ENCODE data around the gene PRSS57.
"Not testable (repeated sequence)": the region's sequence is repeated elsewhere in the genome, so short reads cannot be mapped to it uniquely, and the experiment has no call there.

The PRSS57 gene

DNA sequence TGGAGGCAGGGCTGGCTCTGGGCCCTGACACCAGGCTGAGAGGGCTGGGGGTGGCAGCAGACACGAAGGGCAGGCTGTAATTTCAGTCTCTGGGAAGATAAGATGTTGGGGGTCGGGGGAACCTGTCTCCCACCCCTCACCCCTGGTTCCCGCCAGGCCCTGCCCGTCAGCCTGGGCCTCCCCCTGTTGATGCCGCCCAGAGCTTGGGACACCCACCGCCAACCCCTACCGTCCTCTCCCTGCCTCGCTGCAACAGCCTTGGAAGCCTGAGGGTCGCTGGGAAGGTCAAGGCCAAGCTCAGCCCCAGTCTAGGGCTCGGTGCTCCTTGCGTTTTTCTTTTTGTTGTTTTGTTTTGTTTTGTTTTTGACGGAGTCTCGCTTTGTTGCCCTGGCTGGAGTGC, 28.0 kb upstream of the PRSS57 start:
- no peak for DNase-seq (ENCODE audit: low read depth)

DNA sequence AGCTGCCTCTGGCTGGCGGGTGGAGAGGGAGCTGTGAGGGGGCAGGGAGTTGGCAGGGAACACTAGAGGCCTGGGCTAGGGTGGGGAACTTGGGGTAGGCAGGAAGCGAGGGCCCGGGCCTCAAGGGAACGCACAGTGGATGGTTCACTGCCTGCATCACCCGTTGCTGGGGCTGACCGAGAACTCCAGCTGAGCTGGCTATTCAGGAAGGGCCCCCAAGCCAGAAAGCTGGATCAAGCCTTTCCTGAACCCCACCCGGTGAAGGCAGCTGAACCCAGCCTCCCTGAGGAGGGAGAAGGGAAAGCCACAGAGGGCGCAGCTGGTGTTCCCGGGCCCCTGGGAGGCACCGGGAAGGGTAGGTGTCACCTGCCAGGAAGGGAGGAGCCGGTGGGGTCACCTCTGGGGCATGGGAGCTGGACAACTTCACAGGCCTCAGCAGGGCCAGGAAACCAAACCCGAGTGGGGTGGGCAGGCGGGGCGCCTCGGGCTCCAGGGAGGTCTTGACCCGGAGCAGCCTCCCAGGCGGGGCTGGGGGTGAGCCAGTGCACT, 27.4 kb upstream of the PRSS57 start:
- no peak for DNase-seq (ENCODE audit: low read depth)

DNA sequence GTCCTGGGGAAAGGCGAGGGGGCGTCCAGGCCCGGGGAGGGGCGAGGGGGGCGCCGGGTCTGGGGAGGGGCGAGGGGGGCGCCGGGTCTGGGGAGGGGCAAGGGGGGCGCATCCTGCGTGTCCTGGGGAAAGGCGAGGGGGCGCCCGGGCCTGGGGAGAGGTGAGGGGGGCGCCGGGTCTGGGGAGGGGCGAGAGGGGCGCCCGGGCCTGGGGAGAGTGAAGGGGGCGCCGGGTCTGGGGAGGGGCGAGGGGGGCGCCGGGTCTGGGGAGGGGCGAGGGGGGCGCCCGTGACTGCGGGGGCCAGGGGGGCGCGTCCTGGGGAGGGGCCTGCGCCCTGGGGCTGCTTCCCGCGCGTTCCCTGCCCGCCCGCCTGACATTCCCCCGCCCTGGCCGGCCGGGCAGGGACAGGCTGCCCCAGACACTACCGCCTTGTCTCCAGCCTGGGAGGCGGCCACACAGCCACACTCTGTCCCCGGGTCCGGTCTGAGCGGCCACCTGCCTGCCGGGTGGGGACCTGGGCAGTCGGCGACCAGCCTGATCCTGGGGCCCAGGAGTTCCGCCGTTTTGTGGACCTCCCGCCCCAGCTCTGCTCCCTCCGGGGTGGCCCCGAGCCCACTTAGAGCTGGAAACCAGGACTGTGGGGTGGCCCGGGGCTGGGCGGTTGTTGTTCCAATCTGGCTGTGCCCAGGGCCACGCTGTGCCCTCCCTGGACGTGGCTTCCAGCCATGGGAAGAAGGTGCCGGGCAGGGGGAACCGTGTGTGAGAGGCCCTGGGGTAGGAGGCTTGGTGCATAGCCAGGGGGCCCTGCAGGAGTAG, 25.3 kb upstream of the PRSS57 start:
- no peak for DNase-seq (ENCODE audit: low read depth)

DNA sequence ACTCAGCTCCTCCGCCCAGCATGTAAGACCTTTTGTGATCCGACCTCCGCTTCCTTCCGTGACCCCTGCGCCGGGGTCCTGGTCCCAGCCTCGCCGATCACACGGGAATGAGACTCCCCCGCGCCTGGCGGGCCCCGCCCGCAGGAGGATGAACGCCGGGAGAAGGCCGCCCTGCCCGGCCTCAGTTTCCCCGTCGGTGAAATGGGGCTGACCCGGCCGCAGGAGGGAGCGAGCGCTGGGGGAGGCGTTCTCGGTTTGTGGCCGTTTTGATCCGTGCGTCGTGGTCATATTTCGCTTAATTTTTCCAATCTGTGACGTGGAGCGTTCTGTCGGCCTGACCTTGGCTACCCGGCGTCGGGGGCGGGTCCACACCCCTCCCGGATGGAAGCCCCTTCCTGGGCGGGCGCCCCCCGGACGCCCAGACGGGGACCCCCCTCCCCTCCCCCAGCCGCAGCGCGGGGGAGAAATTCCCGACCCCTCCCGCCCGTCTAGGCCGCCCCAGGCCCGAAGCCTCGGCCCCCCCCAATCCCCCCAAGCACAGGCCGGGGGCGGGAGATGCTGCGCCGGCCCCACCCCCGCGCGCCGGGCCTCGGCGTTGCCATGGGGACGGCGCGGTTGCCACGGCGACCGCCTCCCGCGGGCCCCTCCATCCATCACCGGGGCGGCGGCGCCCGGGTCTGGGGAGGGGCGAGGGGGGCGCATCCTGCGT, 24.5 kb upstream of the PRSS57 start:
- DNase-seq (ENCODE audit: low read depth) = no peak

- no peak for DNase-seq (ENCODE audit: low read depth)
Measured at GRCh38 chr19:718991-719512, 23.8 kb upstream of the PRSS57 start.

DNA sequence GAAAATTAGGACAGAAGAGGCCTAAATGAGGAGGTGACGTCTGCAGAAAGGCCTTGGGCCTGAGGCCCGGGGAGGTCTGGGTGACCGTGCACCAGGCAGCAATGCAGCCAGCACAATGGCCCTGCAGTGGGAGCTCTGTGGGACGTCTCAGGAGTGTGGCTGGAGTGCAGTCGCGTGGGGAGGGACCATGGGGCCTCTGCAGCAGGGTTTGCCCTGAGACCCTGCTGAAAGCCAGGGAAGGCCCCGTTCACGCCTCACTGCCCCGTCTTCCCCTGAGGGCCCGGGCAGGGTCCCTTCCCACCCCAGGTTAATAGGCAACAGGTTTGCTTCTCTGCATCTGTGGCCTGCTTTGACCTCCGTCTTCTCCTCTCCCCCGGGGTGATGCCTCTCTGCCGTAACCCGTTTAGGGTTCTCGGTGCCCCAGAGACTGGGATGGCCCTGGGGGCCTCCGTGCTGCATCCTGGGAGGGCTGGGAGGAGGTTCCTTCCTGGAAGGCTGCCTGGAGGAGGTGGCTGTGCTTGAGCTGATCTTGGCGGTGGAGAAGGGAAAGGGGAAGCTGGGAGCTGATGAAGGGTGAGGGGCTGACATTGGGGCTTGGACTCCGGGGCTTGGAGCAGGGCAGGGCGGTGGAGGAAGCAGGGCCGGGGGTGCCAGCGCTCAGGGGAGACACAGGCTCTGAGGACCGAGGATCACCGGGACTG, 23.1 kb upstream of the PRSS57 start:
- no peak for DNase-seq (ENCODE audit: low read depth)

GRCh38 chr19:715347-715746, 20.1 kb upstream of the PRSS57 start:
- DNase-seq (ENCODE audit: low read depth) = no peak

GRCh38 chr19:711254-711653, 16.0 kb upstream of the PRSS57 start:
- no peak for DNase-seq (ENCODE audit: low read depth)

- no peak for DNase-seq (ENCODE audit: low read depth)
Measured at GRCh38 chr19:710767-711166, 15.5 kb upstream of the PRSS57 start.

DNA sequence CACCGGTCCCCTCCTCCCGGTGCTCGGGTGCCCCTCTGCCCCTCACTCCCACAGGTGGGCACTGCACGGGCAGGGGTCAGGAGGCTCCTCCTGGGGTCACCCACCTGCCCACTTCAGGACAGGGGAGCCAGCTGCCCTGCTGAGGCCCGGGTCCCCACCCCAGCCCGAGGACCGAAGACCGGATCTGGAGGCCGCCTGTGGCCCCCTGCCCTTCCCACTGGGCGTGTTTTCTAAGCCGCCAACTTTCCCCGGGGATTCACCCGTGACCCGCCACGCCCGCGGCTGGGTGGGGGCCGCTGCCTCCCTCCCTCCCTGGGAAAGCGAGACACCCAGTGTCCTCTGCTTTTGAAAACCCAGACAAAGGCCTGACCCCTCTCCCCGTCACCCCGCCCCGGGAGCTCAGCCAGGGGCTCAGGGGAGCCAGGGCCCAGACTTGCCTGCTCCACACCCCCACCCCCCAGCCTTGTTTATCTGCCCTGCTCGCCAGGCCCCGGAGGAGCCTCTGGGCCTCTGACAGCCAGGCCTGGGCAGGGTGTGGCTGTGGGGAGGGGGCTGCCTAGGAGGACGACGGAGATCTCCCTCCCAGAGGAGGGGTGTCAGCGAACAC, 14.8 kb upstream of the PRSS57 start:
- DNase-seq (ENCODE audit: low read depth) = no peak

GRCh38 chr19:709196-709964, 14.1 kb upstream of the PRSS57 start:
- DNase-seq (ENCODE audit: low read depth) = no peak

- DNase-seq (ENCODE audit: low read depth) = no peak
Measured at GRCh38 chr19:708154-709143, 13.2 kb upstream of the PRSS57 start, which contains the start of gene PALM. PALM (plus strand) TSS chr19:708935; CDS start chr19:709147, 212 bp downstream.

DNA sequence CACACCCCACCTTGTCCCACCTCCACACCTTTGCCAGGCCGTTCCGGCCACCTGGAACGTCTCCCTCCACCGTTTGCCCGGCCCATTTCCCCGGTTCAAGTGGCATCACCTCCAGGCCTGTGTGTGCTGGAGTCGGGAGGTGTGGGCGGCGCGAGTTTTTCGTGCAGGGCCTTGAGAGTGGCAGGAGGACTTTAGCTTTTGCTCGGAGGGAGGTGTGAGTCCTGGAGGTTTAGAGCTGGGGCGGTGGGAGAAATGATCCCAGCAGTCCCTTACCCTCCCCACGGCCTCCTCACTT, 9.1 kb upstream of the PRSS57 start:
- no peak for DNase-seq (ENCODE audit: low read depth)

DNA sequence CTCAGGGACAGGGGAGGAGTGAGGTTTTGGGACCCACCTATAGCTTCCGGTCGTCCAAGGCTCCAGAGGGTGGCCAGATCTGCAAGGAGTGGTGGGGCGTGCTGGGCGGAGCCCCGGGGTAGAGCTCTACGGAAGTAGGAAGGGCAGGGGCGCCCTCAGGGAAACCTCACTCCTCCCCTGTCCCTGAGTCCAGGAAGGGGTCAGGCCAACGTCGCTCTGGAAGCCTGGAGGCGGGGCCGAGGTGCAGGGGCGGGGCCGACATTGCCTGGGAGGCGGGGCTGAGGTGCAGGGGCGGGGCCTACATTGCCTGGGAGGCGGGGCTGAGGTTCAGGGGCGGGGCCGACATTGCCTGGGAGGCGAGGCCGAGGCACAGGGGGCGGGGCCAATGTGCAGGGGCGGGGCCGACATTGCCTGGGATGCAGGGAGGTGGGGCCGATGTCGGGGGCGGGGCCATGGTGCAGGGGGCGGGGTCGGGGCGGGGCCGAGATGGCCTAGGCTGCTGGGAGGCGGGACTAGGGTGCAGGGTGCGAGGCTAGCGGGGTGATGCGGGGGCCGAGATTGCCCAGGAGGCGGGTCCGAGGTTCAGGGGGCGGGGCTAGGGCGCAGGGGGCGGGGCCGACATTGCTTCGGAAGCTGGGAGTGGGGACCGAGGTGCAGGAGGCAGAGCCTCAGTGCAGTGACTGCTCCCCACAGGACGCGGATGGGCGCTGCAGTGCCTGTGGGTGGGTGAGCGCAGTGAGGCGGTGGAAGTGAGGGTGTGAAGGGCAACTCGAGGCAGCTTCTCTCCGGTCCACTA, 8.6 kb upstream of the PRSS57 start:
- no peak for DNase-seq (ENCODE audit: low read depth)

DNA sequence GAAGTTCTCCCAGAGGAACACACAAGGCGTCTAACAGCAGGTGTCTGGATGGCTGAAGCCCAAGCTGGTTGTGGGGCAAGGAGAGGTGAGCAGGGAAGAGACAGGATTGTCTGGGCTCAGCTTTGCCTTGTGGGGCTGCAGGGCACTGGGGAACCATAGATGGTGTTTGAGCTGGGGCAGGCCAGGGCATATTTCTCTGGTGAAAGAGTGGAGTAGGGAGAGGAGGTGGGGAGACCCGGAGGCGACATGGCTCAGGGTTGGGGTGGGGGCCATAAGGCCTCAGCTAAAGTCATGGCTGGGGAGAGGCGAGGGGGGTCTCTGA, 8.0 kb upstream of the PRSS57 start:
- DNase-seq (ENCODE audit: low read depth) = no peak

GRCh38 chr19:702847-703246, 7.6 kb upstream of the PRSS57 start:
- not testable (repeated sequence) for DNase-seq (ENCODE audit: low read depth)

- not testable (repeated sequence) for DNase-seq (ENCODE audit: low read depth)
Measured at GRCh38 chr19:699885-700284, 4.6 kb upstream of the PRSS57 start.

DNA sequence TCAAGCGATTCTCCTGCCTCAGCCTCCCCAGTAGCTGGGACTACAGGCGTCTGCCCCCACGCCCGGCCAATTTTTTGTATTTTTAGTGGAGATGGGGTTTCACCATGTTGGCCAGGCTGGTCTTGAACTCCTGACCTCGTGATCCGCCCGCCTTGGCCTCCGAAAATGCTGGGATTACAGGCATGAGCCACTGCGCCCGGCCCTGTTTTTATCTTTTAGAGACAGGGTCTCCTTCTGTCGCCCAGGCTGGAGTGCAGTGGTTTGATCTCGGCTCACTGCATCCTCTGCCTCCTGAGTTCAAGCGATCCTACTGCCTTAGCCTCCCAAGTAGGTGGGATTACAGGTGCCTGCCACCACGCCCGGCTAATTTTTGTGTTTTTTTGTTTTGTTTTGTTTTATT, 3.3 kb upstream of the PRSS57 start:
- DNase-seq (ENCODE audit: low read depth) = not testable (repeated sequence)
